T-cell (primary cell): Measurements from ENCODE around the gene AKAP12. TPM values are rescaled to one million over a fixed set of nuclear protein-coding genes. Genes with fewer than 3 reads are reported as not detected.

Experiments used
- ATAC-seq, 4 experiments: fragments of 200-7000 bp in 3 of 4; fragments of 150-1000 bp in 1 of 4; cut with Tn5 transposase; replicated peaks in 1 of 4; 1 replicate in 3 of 4; 2 replicates in 1 of 4; pipeline ENCODE4 v1.10.0; 2021; ENCODE audit warnings: moderate library complexity in 3 of 4, mild to moderate bottlenecking in 2 of 4, moderate number of reproducible peaks in 1 of 4
- CTCF ChIA-PET, 2 donors: fragments of 300-600 bp; sonication (Branson Sonifier 250); formaldehyde crosslinking; loops; one replicate each; lab custom pipeline; 2022; ENCODE audit warnings: antibody characterized with exemption in 2 of 2; lab: Charles Lee
- POLR2A ChIA-PET, 2 donors: fragments of 300-600 bp; sonication (Branson Sonifier 250); formaldehyde crosslinking; loops; one replicate each; lab custom pipeline; 2022; ENCODE audit warnings: antibody characterized with exemption in 2 of 2; lab: Charles Lee
- DNase-seq, 35 experiments: peaks; one replicate each; pipeline versions ENCODE4 v3.0.0 to v3.0.0-alpha.2; 2013 to 2023
- H3K27ac ChIP-seq: one replicate; pipeline ENCODE4 v1.5.1; 2013; ENCODE audit warnings: low read length
- H3K27me3 ChIP-seq, 2 experiments: replicated peaks in 1 of 2; 1 replicate in 1 of 2; 2 replicates in 1 of 2; pipeline versions ENCODE4 v1.6.1 to v1.7.0; 2013; ENCODE audit warnings: low read length in 1 of 2, mixed read lengths in 1 of 2; ENCODE audit not compliant: control insufficient read depth in 2 of 2, insufficient read depth in 2 of 2; ENCODE audit errors: extremely low read depth in 1 of 2
- H3K36me3 ChIP-seq, 2 donors: 1 replicate in 1 of 2; 2 replicates in 1 of 2; pipeline versions ENCODE4 v1.6.1 to v1.7.0; 2013; ENCODE audit warnings: low read length in 1 of 2; ENCODE audit not compliant: control insufficient read depth in 2 of 2, insufficient read depth in 1 of 2; ENCODE audit errors: extremely low read depth in 1 of 2
- H3K4me1 ChIP-seq, 2 experiments: 1 replicate in 1 of 2; 2 replicates in 1 of 2; pipeline versions ENCODE4 v1.6.1 to v1.7.0; 2013; ENCODE audit warnings: low read length in 2 of 2, mixed read lengths in 1 of 2; ENCODE audit not compliant: insufficient read depth in 2 of 2, control insufficient read depth in 1 of 2; ENCODE audit errors: extremely low read depth in 1 of 2
- H3K4me3 ChIP-seq, 2 donors: 1 replicate in 1 of 2; 2 replicates in 1 of 2; pipeline versions ENCODE4 v1.5.1 to v1.7.0; 2013; ENCODE audit warnings: mild to moderate bottlenecking in 2 of 2, low read length in 1 of 2, moderate library complexity in 1 of 2; ENCODE audit not compliant: control insufficient read depth in 1 of 2; ENCODE audit errors: extremely low read depth in 1 of 2
- H3K9me3 ChIP-seq: 2 replicates; pipeline ENCODE4 v1.7.0; 2013
- H3K27ac Mint-ChIP-seq, 2 donors: one replicate each; pipeline ENCODE4 v1.8.0; 2020 to 2021; ENCODE audit warnings: mild to moderate bottlenecking in 2 of 2, mixed read lengths in 2 of 2
- H3K27me3 Mint-ChIP-seq, 2 donors: one replicate each; pipeline ENCODE4 v1.8.0; 2021 to 2022; ENCODE audit warnings: mixed read lengths in 2 of 2
- H3K36me3 Mint-ChIP-seq: one replicate; pipeline ENCODE4 v1.8.0; 2021; ENCODE audit warnings: mixed read lengths
- H3K4me1 Mint-ChIP-seq, 3 donors: one replicate each; pipeline ENCODE4 v1.8.0; 2020 to 2022; ENCODE audit warnings: mixed read lengths in 3 of 3, mild to moderate bottlenecking in 1 of 3
- H3K4me3 Mint-ChIP-seq, 3 donors: one replicate each; pipeline ENCODE4 v1.8.0; 2020 to 2022; ENCODE audit warnings: mild to moderate bottlenecking in 3 of 3, mixed read lengths in 3 of 3, moderate library complexity in 3 of 3
- H3K9me3 Mint-ChIP-seq, 3 donors: one replicate each; pipeline ENCODE4 v1.8.0; 2020 to 2022; ENCODE audit warnings: mixed read lengths in 3 of 3
- WGBS: methylation state at CpG from one replicate; pipeline ENCODE4 v1.1.5; 2013; ENCODE audit warnings: missing lambda C conversion rate; ENCODE audit not compliant: insufficient coverage; 5-methylcytosine and 5-hydroxymethylcytosine counted together
- total RNA-seq, 35 experiments: library from RNA in 6 of 35; stranded (reverse) in 6 of 35; fragments of 120-200 nt in 1 of 35; gene quantifications; one replicate each; pipeline versions ENCODE4 v1.2.1 to v1.2.4 and lab custom pipeline; 2013 to 2026

The AKAP12 gene
- total RNA-seq, 5 donors from 2014 or later (not counting 1 experiment from before 2014, with no cell fraction given) = 0.16 to 1.8 (median 1.2) TPM

DNA sequence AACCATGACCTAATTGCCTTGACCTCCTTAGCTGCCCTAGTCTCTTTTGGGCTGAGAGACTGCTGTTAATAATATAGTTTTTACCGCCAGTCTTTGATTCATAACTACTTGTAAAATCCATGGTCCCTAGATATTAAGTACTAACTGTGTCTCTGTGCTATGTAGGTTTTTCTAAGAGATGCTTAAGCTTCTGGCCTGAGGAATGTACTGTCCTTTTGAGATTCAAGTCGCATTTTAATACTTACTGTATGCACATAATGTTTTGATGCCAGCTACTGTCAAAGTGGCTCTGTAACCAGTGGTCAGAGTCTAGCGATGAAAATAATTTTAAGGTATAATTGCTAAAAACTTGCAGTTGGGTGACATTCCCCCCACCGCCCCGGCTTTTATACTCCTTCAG lies 2.1 kb downstream of the AKAP12 start:
- H3K27ac ChIP-seq = no peak overlapping the region
- H3K27me3 ChIP-seq = peaks cover 10 to 42% of the 10 kb centered on the region in 2 experiments
- H3K9me3 ChIP-seq = no peaks in the 10 kb centered on the region
- Mint-ChIP-seq H3K27ac (no peak overlapping the region), H3K4me3 (peak overlapping the region in 1 of 3 donors; percentile 72), H3K36me3 (no peaks in the 10 kb centered on the region), H3K27me3 (peaks cover 52 to 59% of the 10 kb centered on the region in 2 donors), H3K9me3 (no peaks in the 10 kb centered on the region), H3K4me1 (peaks cover 0 to 18% (median 14%) of the 10 kb centered on the region in 3 donors)
- no peaks in the 10 kb centered on the region for H3K36me3 ChIP-seq
- CTCF ChIA-PET = interaction anchor here in 1 of 2 donors (0.5 to 0.6 kb wide), 2 partner anchors 13 to 865 kb away, joined by 3 to 4 read pairs; no protein-coding TSS in a partner anchor
- H3K4me3 ChIP-seq = no peak overlapping the region
- peaks cover 0 to 17% of the 10 kb centered on the region in 2 experiments for H3K4me1 ChIP-seq
- WGBS = no CpG with 5 or more reads among the region's 5 CpGs
- POLR2A ChIA-PET = no interaction called here
- no peak for ATAC-seq
- DNase-seq = no peak

DNA sequence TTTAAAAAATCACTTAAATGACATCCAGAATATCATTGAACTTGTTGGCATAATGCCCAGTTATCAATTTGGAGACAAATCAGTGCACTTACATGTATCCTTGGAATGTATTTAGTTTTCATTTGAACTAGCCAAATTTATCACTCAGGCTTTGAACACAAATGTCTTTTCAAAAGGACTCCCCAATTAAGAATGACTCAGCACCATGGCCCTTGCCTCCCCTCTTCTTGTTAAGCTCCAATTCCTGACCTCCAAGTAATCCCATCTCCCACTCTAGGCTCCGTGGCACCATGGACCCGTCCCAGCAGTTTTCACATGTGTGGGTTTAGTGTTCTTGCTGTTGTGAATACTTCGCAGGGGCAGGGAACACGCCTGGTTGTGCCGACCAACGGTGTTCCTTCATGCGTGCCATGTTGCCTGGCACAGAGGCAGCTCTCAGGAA lies 2.7 kb downstream of the AKAP12 start:
- H3K9me3 ChIP-seq = no peaks in the 10 kb centered on the region
- Mint-ChIP-seq H3K36me3 (no peaks in the 10 kb centered on the region), H3K4me1 (peaks cover 0 to 18% (median 14%) of the 10 kb centered on the region in 3 donors), H3K9me3 (no peaks in the 10 kb centered on the region), H3K27me3 (peaks cover 49 to 56% of the 10 kb centered on the region in 2 donors), H3K27ac (peak overlapping the region in 1 of 2 donors; percentile 47), H3K4me3 (peak overlapping the region in 1 of 3 donors; percentile 72)
- 92% methylated on average over 5 of the region's 7 CpGs for whole genome bisulfite sequencing
- H3K4me1 ChIP-seq = peaks cover 0 to 17% of the 10 kb centered on the region in 2 experiments
- ChIA-PET CTCF (no interaction called here), POLR2A (no interaction called here)
- no peak for ATAC-seq
- no peak overlapping the region for H3K4me3 ChIP-seq
- H3K27me3 ChIP-seq = peaks cover 10 to 41% of the 10 kb centered on the region in 2 experiments
- H3K36me3 ChIP-seq = no peaks in the 10 kb centered on the region
- no peak for DNase-seq
- no peak overlapping the region for H3K27ac ChIP-seq

DNA sequence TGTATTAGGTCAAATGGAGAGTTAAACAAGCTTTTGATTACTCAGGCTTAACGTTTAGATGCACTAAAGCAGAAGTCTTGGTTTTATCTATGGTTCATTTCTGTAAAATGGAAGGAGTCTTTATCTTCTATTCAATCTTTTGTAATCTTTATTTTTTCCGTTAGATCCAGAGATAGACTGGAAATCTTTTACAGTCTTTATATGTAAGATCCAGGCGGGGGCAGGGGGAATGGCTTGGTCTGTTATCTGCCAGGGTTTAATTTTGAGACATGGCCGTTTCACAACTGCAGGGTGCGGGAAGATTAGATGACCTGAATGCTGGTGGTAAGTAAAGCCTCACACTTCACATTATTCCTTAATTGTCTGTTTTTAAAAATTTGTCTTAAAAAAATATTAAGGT lies 3.7 kb downstream of the AKAP12 start:
- Mint-ChIP-seq H3K27ac (no peak overlapping the region), H3K27me3 (peaks cover 55 to 58% of the 10 kb centered on the region in 2 donors), H3K36me3 (no peaks in the 10 kb centered on the region), H3K9me3 (no peaks in the 10 kb centered on the region), H3K4me3 (no peak overlapping the region), H3K4me1 (peaks cover 0 to 18% (median 14%) of the 10 kb centered on the region in 3 donors)
- Histone ChIP-seq H3K4me1 (peaks cover 0 to 17% of the 10 kb centered on the region in 2 experiments), H3K27me3 (peaks cover 10 to 35% of the 10 kb centered on the region in 2 experiments), H3K4me3 (no peak overlapping the region), H3K36me3 (no peaks in the 10 kb centered on the region), H3K9me3 (no peaks in the 10 kb centered on the region), H3K27ac (no peak overlapping the region)
- ATAC-seq = no peak
- WGBS = 90% methylated on average over 2 of the region's 5 CpGs
- no peak for DNase-seq
- ChIA-PET CTCF (no interaction called here), POLR2A (no interaction called here)

DNA sequence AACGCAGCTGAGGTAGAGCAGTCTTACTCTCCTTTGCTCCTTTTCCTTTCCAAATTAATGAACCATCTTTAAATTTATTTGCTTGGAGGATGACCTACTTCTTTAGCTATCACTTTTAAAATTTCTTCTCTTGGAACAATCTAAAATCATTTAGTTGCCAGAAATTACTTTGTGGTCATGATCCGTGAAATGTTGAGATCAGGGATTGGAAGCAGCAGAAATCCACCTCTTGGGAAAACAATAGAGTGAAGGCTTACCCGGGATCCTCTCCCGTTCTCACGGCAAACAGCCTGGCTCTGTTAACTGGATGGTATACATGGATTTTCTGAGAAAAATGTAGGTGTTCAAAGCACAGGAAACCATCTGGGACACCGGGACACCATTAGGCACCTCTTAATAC lies 7.7 kb downstream of the AKAP12 start:
- H3K4me3 ChIP-seq = no peak overlapping the region
- peaks cover 4 to 13% of the 10 kb centered on the region in 2 experiments for H3K27me3 ChIP-seq
- H3K36me3 ChIP-seq = no peaks in the 10 kb centered on the region
- no peak for ATAC-seq
- no peak overlapping the region for H3K4me3 Mint-ChIP-seq
- H3K36me3 Mint-ChIP-seq = no peaks in the 10 kb centered on the region
- no peak for DNase-seq
- no peaks in the 10 kb centered on the region for H3K4me1 ChIP-seq
- H3K27me3 Mint-ChIP-seq = peaks cover 34 to 40% of the 10 kb centered on the region in 2 donors
- ChIA-PET CTCF (no interaction called here), POLR2A (no interaction called here)
- H3K27ac Mint-ChIP-seq = no peak overlapping the region
- no peaks in the 10 kb centered on the region for H3K9me3 Mint-ChIP-seq
- no peaks in the 10 kb centered on the region for H3K4me1 Mint-ChIP-seq
- H3K9me3 ChIP-seq = no peaks in the 10 kb centered on the region
- WGBS = no CpG with 5 or more reads among the region's 6 CpGs
- H3K27ac ChIP-seq = no peak overlapping the region

DNA sequence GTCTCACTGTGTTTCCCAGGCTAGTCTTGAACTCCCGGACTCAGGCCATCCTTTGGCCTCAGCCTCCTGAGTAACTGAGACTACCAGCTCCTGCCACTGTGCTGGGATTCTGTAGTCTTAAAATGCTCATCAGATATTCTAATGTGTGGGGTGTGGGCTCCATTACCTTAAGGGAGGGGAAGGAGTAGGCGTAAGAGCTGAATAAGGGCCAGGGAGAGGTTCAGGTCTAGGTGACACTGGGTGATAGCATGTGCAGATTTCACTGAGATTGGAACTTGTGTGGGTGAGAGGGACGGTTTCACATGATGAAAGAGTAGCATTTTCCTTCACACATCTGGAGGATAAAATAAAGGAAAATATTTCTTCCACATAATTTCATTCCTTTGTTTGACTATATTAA lies 8.5 kb downstream of the AKAP12 start:
- Mint-ChIP-seq H3K27ac (no peak overlapping the region), H3K9me3 (no peaks in the 10 kb centered on the region), H3K4me3 (no peak overlapping the region), H3K4me1 (no peaks in the 10 kb centered on the region), H3K27me3 (peaks cover 26 to 34% of the 10 kb centered on the region in 2 donors), H3K36me3 (no peaks in the 10 kb centered on the region)
- no peaks in the 10 kb centered on the region for H3K36me3 ChIP-seq
- H3K4me3 ChIP-seq = no peak overlapping the region
- H3K4me1 ChIP-seq = no peaks in the 10 kb centered on the region
- POLR2A ChIA-PET = no interaction called here
- CTCF ChIA-PET = interaction anchor here in 1 of 2 donors (0.7 kb wide), 1 partner anchor 36 kb away, joined by 4 read pairs; no protein-coding TSS in a partner anchor
- H3K27ac ChIP-seq = no peak overlapping the region
- H3K9me3 ChIP-seq = no peaks in the 10 kb centered on the region
- H3K27me3 ChIP-seq = peaks cover under 1 to 13% of the 10 kb centered on the region in 2 experiments
- ATAC-seq (no peak), DNase-seq (no peak)
- WGBS = 100% methylated on average over 1 of the region's 3 CpGs

DNA sequence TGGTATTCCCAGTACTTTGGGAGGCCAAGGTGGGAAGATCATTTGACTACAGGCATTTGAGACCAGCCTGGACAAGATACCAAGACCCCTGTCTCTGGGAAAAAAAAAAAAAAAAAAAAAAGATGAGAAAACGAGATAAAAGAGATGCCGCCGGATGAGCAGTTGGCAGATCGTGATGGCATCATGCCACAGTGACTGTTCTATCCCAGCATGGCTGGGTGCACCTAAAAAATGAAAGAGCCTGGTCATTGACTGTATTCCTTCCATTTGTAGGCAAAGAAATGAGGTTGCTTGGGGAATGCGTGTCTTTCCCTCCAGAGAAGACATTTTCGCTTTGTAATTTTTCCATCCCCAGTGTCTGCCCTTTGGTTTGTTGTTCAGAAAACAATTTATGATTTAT lies 12.9 kb downstream of the AKAP12 start:
- Histone ChIP-seq H3K27me3 (peaks cover 0 to 7% of the 10 kb centered on the region in 2 experiments), H3K4me1 (no peaks in the 10 kb centered on the region), H3K36me3 (no peaks in the 10 kb centered on the region), H3K27ac (no peak overlapping the region), H3K9me3 (no peaks in the 10 kb centered on the region), H3K4me3 (no peak overlapping the region)
- H3K27me3 Mint-ChIP-seq = peaks cover 14 to 24% of the 10 kb centered on the region in 2 donors
- no peak overlapping the region for H3K27ac Mint-ChIP-seq
- H3K4me3 Mint-ChIP-seq = no peak overlapping the region
- ChIA-PET CTCF (no interaction called here), POLR2A (no interaction called here)
- no peaks in the 10 kb centered on the region for H3K4me1 Mint-ChIP-seq
- no peaks in the 10 kb centered on the region for H3K36me3 Mint-ChIP-seq
- DNase-seq = no peak
- WGBS = 80% methylated on average over 1 of the region's 6 CpGs
- no peaks in the 10 kb centered on the region for H3K9me3 Mint-ChIP-seq
- ATAC-seq = no peak
